GM23338 (cell line): ENCODE data around the gene SYT13.

Experiments
- ETS1 ChIP-seq: IDR thresholded peaks from 2 replicates; pipeline ENCODE4 v1.6.1; 2016; ENCODE audit warnings: antibody characterized with exemption
- EZH2 ChIP-seq: fragments of 200-600 bp; sonication (generic); IDR thresholded peaks from one replicate; pipeline ENCODE4 v1.8.0; 2017; ENCODE audit warnings: antibody characterized with exemption, mild to moderate bottlenecking, low read depth; ENCODE audit not compliant: unreplicated experiment
- EZH2phosphoT487 ChIP-seq: fragments of 200-600 bp; sonication (generic); IDR thresholded peaks from one replicate; pipeline ENCODE4 v1.8.1; 2018; ENCODE audit warnings: antibody characterized with exemption; ENCODE audit not compliant: unreplicated experiment
- NANOG ChIP-seq: IDR thresholded peaks from 2 replicates; pipeline ENCODE4 v1.6.1; 2016; ENCODE audit warnings: antibody characterized with exemption, borderline replicate concordance
- POLR2AphosphoS5 ChIP-seq: IDR thresholded peaks from 2 replicates; pipeline ENCODE4 v1.6.1; 2016; ENCODE audit warnings: antibody characterized with exemption, low read depth
- STAT1 ChIP-seq: IDR thresholded peaks from one replicate; pipeline ENCODE4 v1.6.1; 2016; ENCODE audit warnings: antibody characterized with exemption; ENCODE audit not compliant: unreplicated experiment
- ZNF114 ChIP-seq: fragments of 250-450 bp; sonication (Bioruptor Pico); IDR thresholded peaks from 2 replicates; pipeline ENCODE4 v1.5.0; 2020; ENCODE audit warnings: mild to moderate bottlenecking, moderate library complexity
- TF ChIP-seq, protein P1 (sequence below): IDR thresholded peaks from one replicate; pipeline ENCODE4 v1.6.1; 2018; ENCODE audit warnings: antibody characterized with exemption; ENCODE audit not compliant: unreplicated experiment
- TF ChIP-seq, protein P2 (sequence below), 2 experiments: fragments of 200-600 bp in 1 of 2; sonication (generic) in 1 of 2; conservative IDR thresholded peaks; 2 replicates each; pipeline versions ENCODE4 v1.5.1 to v1.6.1; 2016 to 2017; ENCODE audit warnings: antibody characterized with exemption in 2 of 2, low read depth in 2 of 2, mild to moderate bottlenecking in 2 of 2, moderate library complexity in 1 of 2

DNA sequence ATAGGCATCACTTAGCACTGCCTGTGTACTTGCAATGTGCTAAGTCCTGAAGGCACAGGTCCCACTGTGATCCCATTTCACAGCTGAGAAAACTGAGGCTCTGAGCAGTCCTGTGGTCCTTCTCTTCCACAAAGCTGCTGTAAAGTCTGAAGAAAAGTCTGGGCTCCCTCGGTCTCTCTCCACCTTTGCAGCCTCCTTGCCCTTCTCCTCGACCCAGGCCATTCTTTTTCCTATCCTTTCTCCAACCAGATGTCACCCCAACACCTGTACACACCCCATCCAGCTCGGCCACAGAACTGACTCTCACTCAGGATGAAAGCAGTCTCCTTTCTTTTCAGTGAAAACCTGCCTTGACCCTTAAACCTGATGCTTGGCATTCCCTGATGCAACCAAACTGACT lies 42.6 kb upstream of the SYT13 start:
- TF ChIP-seq, protein P1, sequence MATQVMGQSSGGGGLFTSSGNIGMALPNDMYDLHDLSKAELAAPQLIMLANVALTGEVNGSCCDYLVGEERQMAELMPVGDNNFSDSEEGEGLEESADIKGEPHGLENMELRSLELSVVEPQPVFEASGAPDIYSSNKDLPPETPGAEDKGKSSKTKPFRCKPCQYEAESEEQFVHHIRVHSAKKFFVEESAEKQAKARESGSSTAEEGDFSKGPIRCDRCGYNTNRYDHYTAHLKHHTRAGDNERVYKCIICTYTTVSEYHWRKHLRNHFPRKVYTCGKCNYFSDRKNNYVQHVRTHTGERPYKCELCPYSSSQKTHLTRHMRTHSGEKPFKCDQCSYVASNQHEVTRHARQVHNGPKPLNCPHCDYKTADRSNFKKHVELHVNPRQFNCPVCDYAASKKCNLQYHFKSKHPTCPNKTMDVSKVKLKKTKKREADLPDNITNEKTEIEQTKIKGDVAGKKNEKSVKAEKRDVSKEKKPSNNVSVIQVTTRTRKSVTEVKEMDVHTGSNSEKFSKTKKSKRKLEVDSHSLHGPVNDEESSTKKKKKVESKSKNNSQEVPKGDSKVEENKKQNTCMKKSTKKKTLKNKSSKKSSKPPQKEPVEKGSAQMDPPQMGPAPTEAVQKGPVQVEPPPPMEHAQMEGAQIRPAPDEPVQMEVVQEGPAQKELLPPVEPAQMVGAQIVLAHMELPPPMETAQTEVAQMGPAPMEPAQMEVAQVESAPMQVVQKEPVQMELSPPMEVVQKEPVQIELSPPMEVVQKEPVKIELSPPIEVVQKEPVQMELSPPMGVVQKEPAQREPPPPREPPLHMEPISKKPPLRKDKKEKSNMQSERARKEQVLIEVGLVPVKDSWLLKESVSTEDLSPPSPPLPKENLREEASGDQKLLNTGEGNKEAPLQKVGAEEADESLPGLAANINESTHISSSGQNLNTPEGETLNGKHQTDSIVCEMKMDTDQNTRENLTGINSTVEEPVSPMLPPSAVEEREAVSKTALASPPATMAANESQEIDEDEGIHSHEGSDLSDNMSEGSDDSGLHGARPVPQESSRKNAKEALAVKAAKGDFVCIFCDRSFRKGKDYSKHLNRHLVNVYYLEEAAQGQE = no peak
- TF ChIP-seq EZH2 = no peak
- TF ChIP-seq, protein P2, sequence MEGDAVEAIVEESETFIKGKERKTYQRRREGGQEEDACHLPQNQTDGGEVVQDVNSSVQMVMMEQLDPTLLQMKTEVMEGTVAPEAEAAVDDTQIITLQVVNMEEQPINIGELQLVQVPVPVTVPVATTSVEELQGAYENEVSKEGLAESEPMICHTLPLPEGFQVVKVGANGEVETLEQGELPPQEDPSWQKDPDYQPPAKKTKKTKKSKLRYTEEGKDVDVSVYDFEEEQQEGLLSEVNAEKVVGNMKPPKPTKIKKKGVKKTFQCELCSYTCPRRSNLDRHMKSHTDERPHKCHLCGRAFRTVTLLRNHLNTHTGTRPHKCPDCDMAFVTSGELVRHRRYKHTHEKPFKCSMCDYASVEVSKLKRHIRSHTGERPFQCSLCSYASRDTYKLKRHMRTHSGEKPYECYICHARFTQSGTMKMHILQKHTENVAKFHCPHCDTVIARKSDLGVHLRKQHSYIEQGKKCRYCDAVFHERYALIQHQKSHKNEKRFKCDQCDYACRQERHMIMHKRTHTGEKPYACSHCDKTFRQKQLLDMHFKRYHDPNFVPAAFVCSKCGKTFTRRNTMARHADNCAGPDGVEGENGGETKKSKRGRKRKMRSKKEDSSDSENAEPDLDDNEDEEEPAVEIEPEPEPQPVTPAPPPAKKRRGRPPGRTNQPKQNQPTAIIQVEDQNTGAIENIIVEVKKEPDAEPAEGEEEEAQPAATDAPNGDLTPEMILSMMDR (conservative IDR thresholded peaks at IDR 0.05; ENCODE audit: low read depth in 2 of 2) = no peak
- TF ChIP-seq EZH2phosphoT487 = no peak
- TF ChIP-seq POLR2AphosphoS5 = no peak
- TF ChIP-seq STAT1 = no peak
- no peak for TF ChIP-seq NANOG
- no peak for TF ChIP-seq ZNF114 (CRISPR knock-in tag)
- TF ChIP-seq ETS1 = no peak
